HTR-8/SVneo (cell line): ENCODE measurements around the gene UCK2.

Source experiments
- DNase-seq: peaks from one replicate; pipeline ENCODE4 v3.0.0; 2011; ENCODE audit warnings: low spot score, mixed read lengths; ENCODE audit not compliant: insufficient read length
- FAIRE-seq: peaks from 2 replicates; lab custom pipeline; 2011; peaks lifted over from hg19 to GRCh38; lab: Jason Lieb, UNC

Gene UCK2

DNA sequence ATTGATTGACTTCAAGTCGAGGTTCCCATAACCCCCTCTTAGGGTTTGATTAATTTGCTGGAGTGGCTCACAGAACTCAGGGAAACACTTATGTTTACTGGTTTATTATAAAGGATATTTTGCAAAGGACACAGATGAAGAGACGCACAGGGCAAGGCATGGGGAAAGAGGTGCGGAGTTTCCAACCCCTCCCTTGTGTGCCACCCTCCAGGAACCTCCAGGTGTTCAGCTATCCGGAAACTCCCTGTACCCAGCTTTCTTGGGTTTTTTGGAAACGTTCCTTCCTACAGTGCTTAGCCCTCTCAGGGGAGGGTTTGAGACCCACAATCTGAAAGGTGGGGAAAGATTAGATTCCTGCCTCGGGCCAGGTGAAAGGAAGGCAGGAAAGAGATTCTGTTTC lies 48.2 kb downstream of the UCK2 start:
- DNase-seq (no peak), FAIRE-seq (no peak)

DNA sequence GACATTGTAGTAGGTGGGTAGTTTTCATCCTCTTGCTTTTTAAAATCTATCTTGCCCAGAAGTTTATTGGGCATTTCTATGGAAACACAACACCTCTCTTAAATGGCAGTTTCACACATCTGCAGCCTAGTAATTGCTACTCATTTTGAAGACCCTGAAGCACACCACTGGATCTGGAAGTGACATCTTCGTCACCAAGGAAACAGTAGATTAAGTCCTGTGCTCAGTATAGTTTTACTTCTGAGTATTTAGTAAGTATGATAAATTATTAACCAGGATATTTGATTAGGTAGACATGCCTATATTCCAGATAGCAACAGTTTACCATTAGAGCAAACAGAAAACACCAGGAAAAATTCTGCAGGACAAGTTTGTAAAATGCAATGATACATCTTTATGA lies 48.7 kb downstream of the UCK2 start:
- no peak for FAIRE-seq
- no peak for DNase-seq

DNA sequence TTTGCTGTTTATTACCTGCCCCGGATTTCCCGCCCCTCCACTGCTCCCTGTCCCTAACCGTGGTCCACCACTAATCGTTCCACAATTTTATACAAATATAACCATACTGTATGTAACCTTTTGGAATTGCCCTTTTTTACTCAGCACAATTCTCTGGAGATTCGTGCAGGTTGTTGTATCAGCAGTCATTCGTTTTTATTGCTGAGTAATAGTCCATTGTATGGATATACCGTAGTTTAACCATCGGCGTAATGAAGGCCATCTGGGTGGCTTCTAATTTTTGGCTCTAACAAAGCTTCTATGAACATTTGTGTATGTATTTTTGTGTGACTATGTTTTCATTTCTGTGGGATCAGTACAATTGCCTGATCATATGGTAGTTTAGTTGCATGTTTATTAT lies 50.0 kb downstream of the UCK2 start:
- FAIRE-seq: no peak
- DNase-seq: no peak

DNA sequence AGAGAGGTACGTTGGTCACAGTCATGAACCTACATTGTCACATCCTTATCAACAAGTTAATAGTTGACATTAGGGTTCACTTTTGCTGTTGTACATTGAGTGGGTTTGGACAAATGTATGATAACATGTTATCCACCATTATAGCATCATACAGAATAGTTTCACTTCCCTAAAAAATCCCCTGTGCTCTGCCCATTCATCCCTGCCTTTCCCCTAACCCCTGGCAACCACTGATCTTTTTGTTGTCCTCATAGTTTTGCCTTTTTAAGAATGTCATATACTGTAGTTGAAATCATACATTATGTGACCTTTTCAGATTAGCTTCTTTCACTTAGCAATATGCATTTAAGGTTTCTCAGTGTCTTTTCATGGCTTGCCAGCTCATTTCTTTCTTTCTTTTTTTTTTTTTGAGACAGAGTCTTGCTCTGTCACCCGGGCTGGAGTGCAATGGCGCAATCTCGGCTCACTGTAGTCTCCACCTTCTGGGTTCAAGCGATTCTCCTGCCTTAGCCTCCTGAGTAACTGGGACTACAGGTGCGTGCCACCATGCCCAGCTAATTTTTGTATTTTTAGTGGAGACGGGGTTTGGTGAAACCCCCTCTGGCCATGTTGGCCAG lies 50.6 kb downstream of the UCK2 start:
- no peak for DNase-seq
- no peak for FAIRE-seq

DNA sequence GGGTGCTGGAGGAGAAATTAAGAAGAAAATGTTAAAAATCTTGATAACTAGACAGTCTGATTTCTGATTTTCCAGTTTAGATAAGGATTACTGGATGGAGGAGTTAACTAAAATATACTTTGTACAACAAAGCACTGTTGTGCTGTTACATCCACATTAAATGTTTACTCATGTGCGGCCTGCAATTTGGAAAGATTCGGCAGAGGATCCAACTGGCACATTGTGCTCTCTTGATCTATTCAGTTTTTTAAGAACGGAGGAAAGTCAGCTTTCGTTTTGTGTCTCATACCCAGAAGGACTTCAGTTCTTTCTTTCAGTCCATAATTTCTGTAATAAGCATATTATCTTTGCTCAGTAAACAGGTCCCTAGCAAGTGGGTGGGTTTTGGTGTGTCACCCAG lies 52.5 kb downstream of the UCK2 start:
- FAIRE-seq (no peak), DNase-seq (no peak)

DNA sequence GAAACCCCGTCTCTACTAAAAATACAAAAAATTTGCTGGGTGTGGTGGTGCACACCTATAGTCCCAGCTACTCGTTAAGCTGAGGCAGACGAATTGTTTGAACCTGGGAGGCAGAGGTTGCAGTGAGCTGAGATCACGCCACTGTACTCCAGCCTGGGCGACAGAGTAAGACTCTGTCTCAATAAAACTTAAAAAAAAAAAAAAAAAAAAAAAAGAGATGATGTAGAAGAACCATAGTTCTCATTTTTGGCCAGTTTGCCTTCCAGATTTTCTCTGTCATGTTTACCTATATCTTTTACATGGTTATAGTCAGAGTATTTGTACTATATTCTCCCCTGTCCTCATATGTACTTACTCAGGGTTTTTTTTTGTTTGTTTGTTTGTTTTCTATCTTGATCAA lies 53.6 kb downstream of the UCK2 start:
- DNase-seq (no peak), FAIRE-seq (no peak)

DNA sequence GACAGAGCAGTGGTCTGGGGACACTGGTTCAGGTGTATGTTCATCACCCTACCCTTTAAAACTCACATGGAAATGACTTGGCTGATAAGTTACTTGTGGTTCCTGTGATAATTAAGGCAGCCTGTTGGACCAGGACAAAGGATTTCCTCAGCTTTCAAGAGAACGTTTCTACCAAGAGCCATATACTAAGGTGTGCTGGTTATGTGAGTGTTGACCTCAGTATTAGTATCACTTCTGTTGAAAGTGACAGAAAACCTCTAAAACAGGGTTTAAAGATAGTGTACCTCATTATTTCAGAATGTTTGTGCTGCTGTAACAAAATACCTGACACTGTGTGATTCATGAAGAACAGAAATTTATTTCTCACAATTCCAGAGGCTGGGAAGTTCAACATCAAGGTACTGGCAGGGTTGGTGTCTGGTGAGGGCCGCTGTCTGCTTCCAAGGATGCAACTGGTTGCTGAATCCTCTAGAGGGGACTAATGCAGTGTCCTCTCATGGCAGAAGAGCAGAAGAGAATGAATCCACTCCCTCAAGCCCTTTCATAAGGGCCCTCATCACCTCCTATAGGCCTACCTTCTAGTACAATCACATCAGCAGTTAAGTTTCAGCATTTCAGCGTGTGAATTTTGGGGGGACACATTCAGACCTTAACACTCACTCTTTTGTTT lies 54.9 kb downstream of the UCK2 start:
- FAIRE-seq (no peak), DNase-seq (no peak)

DNA sequence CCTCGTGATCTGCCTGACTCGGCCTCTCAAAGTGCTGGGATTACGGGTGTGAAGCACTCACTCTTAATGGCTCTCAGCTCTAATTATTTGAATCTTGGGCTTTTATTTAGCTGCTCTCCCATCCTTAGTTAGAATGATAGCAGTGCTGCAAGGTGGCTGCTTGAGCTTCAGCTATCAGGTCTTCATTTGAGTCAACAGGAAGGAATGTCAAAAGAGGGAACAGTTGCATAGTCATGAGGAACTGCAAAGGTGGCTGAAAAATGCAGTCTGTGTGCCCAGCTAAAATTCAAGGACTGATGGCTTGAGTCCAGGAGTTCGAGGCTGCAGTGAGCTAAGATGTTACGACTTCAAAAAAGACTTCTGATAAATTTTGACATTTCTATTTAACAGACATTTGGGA lies 55.6 kb downstream of the UCK2 start:
- DNase-seq (no peak), FAIRE-seq (no peak)

DNA sequence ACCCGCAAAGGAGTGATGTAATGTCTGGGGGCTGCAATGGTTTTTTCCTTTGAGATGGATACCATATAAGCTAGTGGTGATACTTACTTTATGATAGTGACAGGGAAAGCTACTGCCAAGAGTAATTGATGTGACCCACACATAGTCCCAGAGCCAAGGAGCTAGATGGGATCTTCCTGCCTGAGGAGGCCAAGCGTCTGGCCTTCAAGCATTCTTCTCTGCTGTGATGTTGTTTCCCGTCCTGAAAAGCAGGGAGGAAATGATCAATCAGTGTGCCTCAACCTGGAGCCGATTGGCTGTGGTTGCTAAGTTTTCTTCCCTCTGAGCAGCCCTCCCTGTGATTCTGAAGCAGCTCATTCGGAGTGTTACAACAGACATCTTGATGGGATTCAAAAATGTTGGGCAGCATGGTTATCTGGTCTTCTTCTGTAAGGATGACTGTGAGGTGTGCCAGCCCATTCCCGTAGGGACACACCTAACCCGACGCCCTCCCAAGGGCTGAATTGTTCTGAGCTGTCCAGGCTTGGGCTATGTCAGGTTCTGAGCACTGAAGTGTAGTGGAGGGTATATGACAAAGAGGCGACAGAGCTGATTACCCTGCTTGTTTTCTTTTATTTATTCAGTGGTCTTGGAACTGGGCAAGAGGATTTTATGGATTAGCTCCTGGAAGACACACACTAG lies 56.7 kb downstream of the UCK2 start:
- no peak for DNase-seq

DNA sequence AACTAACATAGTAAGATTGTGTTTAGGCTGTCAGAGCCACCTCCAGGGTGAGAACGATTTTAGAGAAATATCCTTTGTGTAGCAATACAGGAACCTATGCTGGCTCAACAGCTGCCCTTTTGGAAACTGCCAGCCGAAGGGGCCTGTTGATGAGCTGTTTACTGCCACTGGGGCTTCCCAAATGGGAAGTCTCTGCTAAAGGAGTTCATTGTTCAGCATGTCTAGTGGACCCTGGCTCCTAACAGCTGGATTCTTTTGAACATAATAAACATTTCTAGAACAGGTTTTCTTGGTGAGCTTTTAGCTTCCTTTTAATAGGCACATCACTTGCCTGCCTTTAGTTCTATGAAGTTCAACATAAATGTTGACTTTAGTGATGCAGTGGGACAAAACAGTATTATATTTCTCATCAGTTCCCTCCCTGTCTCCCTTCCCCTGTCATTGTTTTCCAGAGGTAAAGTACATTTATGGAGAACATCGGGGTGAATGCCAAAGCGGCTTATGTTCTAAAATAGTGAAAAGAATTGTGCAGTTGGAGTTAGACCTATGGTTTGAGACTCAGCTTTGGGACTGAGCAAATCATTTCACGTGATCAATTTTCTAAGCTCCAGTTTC lies 57.4 kb downstream of the UCK2 start:
- FAIRE-seq (no peak), DNase-seq (no peak)

More for the DNA sequence above, 56.7 kb downstream of the UCK2 start:
- no peak for FAIRE-seq

DNA sequence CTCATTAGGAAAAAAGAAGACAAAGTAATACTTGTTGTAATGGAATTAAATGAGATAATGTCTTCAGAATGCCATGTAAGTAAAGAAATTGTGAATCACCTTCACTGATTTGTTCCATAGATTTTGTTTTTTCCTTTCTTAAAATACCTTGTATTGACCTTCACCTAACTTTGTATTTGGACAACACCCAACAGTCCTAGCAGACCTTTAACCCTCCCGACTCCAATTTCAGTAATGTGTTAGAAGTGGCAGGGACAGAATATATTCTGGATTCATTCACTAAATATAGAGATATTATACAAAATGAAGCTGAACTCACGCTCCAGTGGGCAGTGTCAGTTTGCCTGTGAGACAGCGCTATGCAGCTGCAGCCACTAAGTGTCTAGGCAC lies 57.9 kb downstream of the UCK2 start:
- DNase-seq (no peak), FAIRE-seq (no peak)

DNA sequence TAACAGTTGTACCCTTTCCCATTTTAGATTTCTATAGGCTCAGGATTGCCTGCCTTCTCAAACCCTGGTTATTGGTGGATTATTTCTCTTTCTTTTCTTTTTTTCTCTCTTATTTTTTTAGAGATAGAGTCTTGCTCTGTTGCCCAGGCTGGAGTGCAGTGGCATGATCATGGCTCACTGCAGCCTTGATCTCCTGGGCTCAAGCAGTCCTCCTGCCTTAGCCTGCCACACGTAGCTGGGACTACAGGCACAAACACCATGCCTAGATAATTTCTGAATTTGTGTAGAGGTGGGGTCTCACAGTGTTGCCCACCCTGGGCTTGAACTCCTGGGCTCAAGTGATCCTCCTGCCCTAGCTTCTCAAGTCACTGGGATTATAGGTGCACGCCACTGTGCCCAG lies 58.8 kb downstream of the UCK2 start:
- FAIRE-seq (no peak), DNase-seq (no peak)

DNA sequence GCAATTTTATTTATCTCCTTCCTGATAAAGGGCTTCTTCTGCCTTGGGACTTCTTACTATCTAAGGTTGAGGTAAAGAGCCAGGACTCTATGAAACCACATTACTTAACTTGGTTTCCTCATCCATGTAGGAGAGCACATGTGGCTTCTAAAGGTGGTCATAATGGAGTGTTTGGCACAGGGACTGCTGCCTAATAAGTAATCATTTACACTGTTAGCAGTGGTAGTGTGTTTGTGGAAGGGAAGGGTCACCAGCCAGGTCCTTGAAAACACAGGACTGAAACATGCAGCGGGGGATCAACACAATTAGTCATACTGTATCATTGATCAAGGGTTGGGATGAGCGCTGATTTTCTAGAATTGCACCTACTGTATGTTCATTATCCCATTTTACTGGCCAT lies 59.6 kb downstream of the UCK2 start:
- DNase-seq: no peak
- no peak for FAIRE-seq

DNA sequence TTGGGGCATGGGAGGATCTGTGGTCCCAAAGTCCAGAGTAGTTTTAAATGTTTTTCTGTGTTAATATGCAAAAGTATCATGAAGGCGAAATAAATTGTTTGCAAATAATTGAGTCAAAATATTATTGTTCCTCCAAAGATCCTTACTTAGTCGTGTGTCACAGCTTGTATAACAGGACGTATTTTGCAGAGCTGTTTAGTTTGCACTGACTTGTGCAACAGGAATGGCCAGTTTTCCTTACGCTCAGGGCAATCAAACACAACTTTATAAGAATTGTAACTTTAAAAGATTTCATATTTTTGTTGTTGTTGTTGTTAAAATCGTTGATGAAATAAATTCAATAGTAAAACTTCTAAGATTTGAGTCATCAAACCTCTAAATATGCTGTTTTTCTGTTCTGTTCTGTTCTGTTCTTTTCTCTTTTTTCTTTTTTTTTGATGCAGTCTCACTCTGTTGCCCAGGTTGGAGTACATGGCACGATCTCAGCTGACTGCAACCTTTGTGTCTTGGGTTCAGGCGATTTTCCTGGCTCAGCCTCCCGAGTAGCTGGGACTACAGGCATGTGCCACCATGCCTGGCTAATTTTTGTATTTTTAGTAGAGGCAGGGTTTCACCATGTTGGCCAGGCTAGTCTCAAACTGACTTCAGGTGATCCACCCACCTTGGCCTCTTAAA lies 60.6 kb downstream of the UCK2 start:
- no peak for FAIRE-seq

DNA sequence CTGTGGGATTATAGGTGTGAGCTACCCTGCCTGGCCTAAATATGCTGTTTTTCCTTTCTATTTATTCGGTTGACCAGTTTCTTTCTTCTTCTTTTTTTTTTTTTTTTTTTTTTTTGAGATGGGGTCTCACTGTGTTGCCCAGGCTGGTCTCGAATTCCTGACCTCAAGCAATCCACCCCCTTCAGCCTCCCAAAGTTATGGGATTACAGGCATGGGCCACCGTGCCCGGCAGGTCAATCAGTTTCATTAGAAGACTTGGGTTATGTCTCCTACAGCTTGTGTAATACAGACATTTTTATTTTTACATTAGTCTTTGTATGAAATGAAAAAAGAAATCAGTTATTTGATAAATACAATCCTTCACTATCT lies 61.1 kb downstream of the UCK2 start:
- FAIRE-seq: no peak
- no peak for DNase-seq

More for the DNA sequence above, 60.6 kb downstream of the UCK2 start:
- DNase-seq: no peak

DNA sequence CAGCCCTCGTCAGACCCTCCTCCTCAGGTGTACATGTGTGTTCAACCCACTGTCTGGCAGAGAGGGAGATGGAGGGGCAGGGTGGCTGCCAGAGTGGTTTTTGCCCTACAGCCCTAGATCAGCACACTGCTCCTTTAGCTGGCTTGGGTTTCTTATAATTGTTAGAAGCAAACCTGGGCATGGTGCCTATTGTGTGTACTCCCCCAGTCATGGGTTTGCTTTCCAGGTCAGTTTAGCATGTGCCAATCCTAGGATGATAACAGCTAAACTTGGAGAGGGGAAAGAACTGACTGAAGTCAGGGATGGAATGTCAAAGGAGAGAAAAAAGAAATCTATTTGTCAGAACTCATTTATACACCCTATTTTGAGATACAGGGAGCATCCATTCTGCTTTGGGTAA lies 63.3 kb downstream of the UCK2 start:
- no peak for DNase-seq
- no peak for FAIRE-seq

DNA sequence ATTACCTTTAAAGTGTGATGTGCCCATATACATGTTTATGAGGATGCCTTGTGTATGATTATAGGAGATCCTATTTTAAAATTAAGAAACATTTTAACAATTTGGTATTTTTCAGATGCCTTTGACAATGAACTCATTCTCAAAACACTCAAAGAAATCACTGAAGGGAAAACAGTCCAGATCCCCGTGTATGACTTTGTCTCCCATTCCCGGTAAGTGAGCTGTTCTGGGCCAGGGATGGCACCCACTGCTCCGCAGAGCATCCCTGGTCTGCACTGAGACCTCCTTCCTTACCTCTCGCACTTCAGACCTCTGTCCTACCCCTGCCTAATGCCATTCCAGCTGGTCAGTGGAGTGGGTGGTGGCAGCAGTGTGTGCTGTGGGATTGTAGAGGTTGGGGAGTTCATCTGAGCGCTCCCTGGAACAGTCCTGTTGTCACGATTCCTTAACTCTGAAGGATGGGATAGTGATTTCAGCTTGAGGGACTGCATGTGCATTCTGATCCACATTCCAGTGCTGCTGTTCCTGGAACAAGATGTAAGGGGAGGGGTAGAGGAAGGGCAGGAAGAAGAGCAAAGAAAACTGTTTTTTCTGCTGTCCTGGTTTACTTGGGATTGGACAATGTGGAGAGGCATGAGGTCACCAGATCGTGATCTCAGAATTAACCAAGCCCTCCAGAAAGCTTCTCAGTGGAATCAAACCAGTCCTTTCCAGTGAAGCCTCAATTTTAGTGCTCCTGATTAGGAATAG lies 63.9 kb downstream of the UCK2 start:
- DNase-seq (no peak), FAIRE-seq (no peak)

DNA sequence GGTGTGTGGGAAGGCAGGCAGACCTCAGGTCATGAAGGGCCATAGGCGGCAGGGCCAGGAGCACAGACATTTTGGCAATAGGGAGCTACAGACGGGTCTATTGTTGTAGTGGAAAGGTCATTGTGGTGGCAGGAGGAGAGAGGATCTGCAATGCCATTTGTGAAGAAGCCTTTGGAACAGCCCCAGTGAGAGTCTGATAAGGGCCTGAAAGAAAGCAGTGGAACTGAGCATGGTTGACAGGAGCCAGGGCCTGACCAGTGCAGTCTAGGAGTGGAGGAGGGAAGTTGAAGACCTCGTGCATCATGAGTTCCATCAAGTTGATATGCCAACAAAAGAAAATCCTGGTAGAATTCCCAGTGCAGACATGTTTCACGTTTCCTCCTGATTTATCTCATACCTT lies 65.5 kb downstream of the UCK2 start:
- FAIRE-seq: no peak
- DNase-seq: no peak

DNA sequence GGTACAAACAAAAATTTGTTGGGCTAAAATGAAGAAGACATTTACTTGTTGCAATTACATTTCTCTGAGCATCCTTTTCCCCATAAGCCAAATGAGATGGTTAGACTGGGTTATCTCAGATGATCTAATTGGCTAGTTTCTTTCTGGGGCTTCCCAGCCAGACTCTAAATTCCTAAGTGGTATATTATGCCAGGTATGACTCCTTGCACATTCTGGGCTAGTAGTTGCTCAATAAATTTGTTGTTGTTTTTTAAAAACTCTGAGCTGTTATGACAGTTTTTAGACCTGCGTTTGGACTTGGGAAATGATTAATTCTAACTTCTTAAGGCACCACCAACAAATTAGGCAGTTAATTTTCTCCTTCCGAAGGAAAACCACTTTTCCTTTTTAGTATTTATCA lies 66.1 kb downstream of the UCK2 start:
- no peak for FAIRE-seq

DNA sequence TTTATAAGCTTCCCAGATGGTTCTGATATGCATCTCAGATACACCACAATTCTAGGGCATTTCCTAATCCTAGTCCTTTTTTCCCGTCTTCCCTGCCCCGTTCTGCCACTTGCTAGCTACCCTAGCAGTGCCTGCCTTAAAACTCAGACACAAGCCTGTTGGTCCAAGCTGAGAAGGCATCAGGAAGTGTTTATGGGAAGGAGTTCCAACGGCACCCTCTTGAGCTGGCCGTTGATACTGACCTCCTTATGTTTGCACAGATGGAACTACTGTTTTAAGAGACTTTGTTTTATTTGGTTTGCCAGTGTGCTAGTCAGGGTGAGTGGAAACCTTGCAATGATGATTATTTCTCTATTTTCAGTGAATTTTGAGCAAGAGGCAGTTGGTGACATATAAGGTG lies 67.2 kb downstream of the UCK2 start:
- DNase-seq (no peak), FAIRE-seq (no peak)

More for the DNA sequence above, 66.1 kb downstream of the UCK2 start:
- DNase-seq: no peak
